NCI-H1436 (cell line): ENCODE data around the gene TSKU.
"Not testable (repeated sequence)": the region's sequence is repeated elsewhere in the genome, so short reads cannot be mapped to it uniquely, and the experiment has no call there.

Experiments used
- DNase-seq: peaks from one replicate; lab custom pipeline; 2025; lab: John Stamatoyannopoulos, UW

The TSKU gene

GRCh38 chr11:76801736-76802135, 18.6 kb downstream of the TSKU start:
- DNase-seq = no peak

- DNase-seq = no peak
These were observed 19.0 kb downstream of the TSKU start for GRCh38 chr11:76802151-76802550.

- DNase-seq = no peak
These were observed 19.5 kb downstream of the TSKU start for GRCh38 chr11:76802621-76803020.

- DNase-seq = no peak
These were observed 19.9 kb downstream of the TSKU start for GRCh38 chr11:76803023-76803422.

GRCh38 chr11:76803811-76804600, 20.9 kb downstream of the TSKU start:
- no peak for DNase-seq

- no peak for DNase-seq
These were observed 22.2 kb downstream of the TSKU start for GRCh38 chr11:76805206-76805913.

GRCh38 chr11:76806131-76806530, 23.0 kb downstream of the TSKU start:
- no peak for DNase-seq

GRCh38 chr11:76806608-76807205, 23.6 kb downstream of the TSKU start:
- DNase-seq = no peak

GRCh38 chr11:76807206-76807875, 24.2 kb downstream of the TSKU start:
- DNase-seq = peak; percentile 54

- DNase-seq = no peak
These were observed 25.0 kb downstream of the TSKU start for GRCh38 chr11:76808171-76808570.

GRCh38 chr11:76808996-76809395, 25.8 kb downstream of the TSKU start:
- DNase-seq = no peak

- DNase-seq = no peak
These were observed 27.1 kb downstream of the TSKU start for GRCh38 chr11:76810151-76810853.

GRCh38 chr11:76811259-76811658, 28.1 kb downstream of the TSKU start:
- DNase-seq = no peak

GRCh38 chr11:76814414-76814813, 31.3 kb downstream of the TSKU start:
- no peak for DNase-seq

- not testable (repeated sequence) for DNase-seq
These were observed 32.5 kb downstream of the TSKU start for GRCh38 chr11:76815678-76816077.

- DNase-seq = no peak
These were observed 37.0 kb downstream of the TSKU start for GRCh38 chr11:76820184-76820566.

- not testable (repeated sequence) for DNase-seq
These were observed 38.2 kb downstream of the TSKU start for GRCh38 chr11:76821396-76821795.

- no peak for DNase-seq
These were observed 39.2 kb downstream of the TSKU start for GRCh38 chr11:76822406-76822805.

GRCh38 chr11:76823481-76824028, 40.4 kb downstream of the TSKU start:
- no peak for DNase-seq

GRCh38 chr11:76824083-76824939, 41.2 kb downstream of the TSKU start:
- DNase-seq = no peak
